KMS-11 (cell line): ENCODE results near the gene IL1RAPL2.

ENCODE experiments used
- H2AFZ ChIP-seq: fragments of 200-600 bp; sonication (generic); 2 replicates; pipeline ENCODE4 v1.6.1; 2016; ENCODE audit warnings: antibody characterized with exemption, mixed run types, low read depth
- H3K27ac ChIP-seq: fragments of 200-600 bp; sonication (generic); 2 replicates; pipeline ENCODE4 v1.6.1; 2016; ENCODE audit warnings: mild to moderate bottlenecking, mixed run types
- H3K27me3 ChIP-seq: fragments of 200-600 bp; sonication (generic); 2 replicates; pipeline ENCODE4 v1.6.1; 2017; ENCODE audit warnings: mild to moderate bottlenecking, low read depth, mixed run types, moderate library complexity; ENCODE audit not compliant: insufficient read depth
- H3K36me3 ChIP-seq: fragments of 200-600 bp; sonication (generic); 2 replicates; pipeline ENCODE4 v1.6.1; 2017; ENCODE audit warnings: mild to moderate bottlenecking, mixed run types; ENCODE audit not compliant: insufficient read depth
- H3K4me1 ChIP-seq: fragments of 200-600 bp; sonication (generic); 2 replicates; pipeline ENCODE4 v1.6.1; 2016; ENCODE audit warnings: mild to moderate bottlenecking, low read depth, mixed run types; ENCODE audit not compliant: poor library complexity, severe bottlenecking
- H3K4me2 ChIP-seq: fragments of 200-600 bp; sonication (generic); 2 replicates; pipeline ENCODE4 v1.7.0; 2016; ENCODE audit warnings: mild to moderate bottlenecking, mixed run types
- H3K4me3 ChIP-seq: fragments of 200-600 bp; sonication (generic); IDR thresholded peaks from 2 replicates; pipeline ENCODE4 v1.6.1; 2017; ENCODE audit warnings: low read depth, low read length, mixed read lengths; ENCODE audit not compliant: insufficient read depth
- H3K79me2 ChIP-seq: fragments of 200-600 bp; sonication (generic); 2 replicates; pipeline ENCODE4 v1.6.1; 2016; ENCODE audit warnings: low read depth, mixed run types; ENCODE audit not compliant: insufficient read depth
- H3K9ac ChIP-seq: fragments of 200-600 bp; sonication (generic); 2 replicates; pipeline ENCODE4 v1.6.1; 2016; ENCODE audit warnings: mild to moderate bottlenecking, mixed run types
- H4K20me1 ChIP-seq: fragments of 200-600 bp; sonication (generic); 2 replicates; pipeline ENCODE4 v1.6.1; 2016; ENCODE audit warnings: mild to moderate bottlenecking, mixed run types; ENCODE audit not compliant: insufficient read depth
- TF ChIP-seq, protein P1 (sequence below): fragments of 200-600 bp; sonication (generic); conservative IDR thresholded peaks from 2 replicates; pipeline ENCODE4 v1.6.1; 2017; ENCODE audit warnings: low read depth, mild to moderate bottlenecking, antibody characterized with exemption, low read length, moderate library complexity, mixed read lengths

The IL1RAPL2 gene

GRCh38 chrX:105134273-105134672 is 568.3 kb downstream of the IL1RAPL2 start:
- TF ChIP-seq, protein P1, sequence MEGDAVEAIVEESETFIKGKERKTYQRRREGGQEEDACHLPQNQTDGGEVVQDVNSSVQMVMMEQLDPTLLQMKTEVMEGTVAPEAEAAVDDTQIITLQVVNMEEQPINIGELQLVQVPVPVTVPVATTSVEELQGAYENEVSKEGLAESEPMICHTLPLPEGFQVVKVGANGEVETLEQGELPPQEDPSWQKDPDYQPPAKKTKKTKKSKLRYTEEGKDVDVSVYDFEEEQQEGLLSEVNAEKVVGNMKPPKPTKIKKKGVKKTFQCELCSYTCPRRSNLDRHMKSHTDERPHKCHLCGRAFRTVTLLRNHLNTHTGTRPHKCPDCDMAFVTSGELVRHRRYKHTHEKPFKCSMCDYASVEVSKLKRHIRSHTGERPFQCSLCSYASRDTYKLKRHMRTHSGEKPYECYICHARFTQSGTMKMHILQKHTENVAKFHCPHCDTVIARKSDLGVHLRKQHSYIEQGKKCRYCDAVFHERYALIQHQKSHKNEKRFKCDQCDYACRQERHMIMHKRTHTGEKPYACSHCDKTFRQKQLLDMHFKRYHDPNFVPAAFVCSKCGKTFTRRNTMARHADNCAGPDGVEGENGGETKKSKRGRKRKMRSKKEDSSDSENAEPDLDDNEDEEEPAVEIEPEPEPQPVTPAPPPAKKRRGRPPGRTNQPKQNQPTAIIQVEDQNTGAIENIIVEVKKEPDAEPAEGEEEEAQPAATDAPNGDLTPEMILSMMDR = no peak
- H3K4me3 ChIP-seq = no peak overlapping the region
- no peak overlapping the region for H2AFZ ChIP-seq
- H3K36me3 ChIP-seq = no peaks in the 10 kb centered on the region
- no peaks in the 10 kb centered on the region for H4K20me1 ChIP-seq
- H3K27me3 ChIP-seq = no peaks in the 10 kb centered on the region
- H3K9ac ChIP-seq = no peak overlapping the region
- no peak overlapping the region for H3K4me2 ChIP-seq
- no peaks in the 10 kb centered on the region for H3K79me2 ChIP-seq
- no peaks in the 10 kb centered on the region for H3K4me1 ChIP-seq
- no peak overlapping the region for H3K27ac ChIP-seq

- Histone ChIP-seq H3K4me1 (no peaks in the 10 kb centered on the region), H3K36me3 (no peaks in the 10 kb centered on the region), H3K9ac (no peak overlapping the region), H3K27me3 (no peaks in the 10 kb centered on the region), H3K27ac (no peak overlapping the region), H3K79me2 (no peaks in the 10 kb centered on the region), H3K4me3 (no peak overlapping the region), H3K4me2 (no peak overlapping the region), H4K20me1 (no peaks in the 10 kb centered on the region), H2AFZ (no peak overlapping the region)
- TF ChIP-seq, protein P1 = no peak
Measured at GRCh38 chrX:105136786-105137185, 570.8 kb downstream of the IL1RAPL2 start.

- no peak overlapping the region for H2AFZ ChIP-seq
- H3K27me3 ChIP-seq = no peaks in the 10 kb centered on the region
- H3K9ac ChIP-seq = no peak overlapping the region
- H3K27ac ChIP-seq = no peak overlapping the region
- TF ChIP-seq, protein P1 = no peak
- H3K36me3 ChIP-seq = no peaks in the 10 kb centered on the region
- no peak overlapping the region for H3K4me3 ChIP-seq
- H4K20me1 ChIP-seq = no peaks in the 10 kb centered on the region
- no peak overlapping the region for H3K4me2 ChIP-seq
- no peaks in the 10 kb centered on the region for H3K4me1 ChIP-seq
- H3K79me2 ChIP-seq = no peaks in the 10 kb centered on the region
Measured at GRCh38 chrX:105150036-105150435, 584.0 kb downstream of the IL1RAPL2 start.

DNA sequence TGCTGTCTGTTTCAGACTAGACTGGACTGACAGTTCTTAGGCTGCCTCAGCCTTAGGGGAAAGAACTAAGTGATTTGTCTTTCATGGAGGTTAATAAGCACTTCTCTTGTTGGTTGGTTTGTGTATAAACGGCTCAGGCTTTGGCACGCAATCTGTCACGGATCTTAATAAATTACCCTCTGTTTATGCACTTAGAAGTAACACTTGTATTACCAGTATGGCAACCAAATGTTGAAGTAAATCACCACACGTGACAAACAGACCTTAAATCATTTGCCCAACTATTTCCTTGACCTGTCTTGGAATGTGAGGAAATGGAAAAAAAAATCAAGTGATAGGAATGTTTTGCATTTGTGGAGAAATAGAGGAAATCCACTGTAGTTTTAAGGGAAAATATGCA is 584.6 kb downstream of the IL1RAPL2 start:
- no peak overlapping the region for H3K4me3 ChIP-seq
- no peak overlapping the region for H3K9ac ChIP-seq
- H3K36me3 ChIP-seq = no peaks in the 10 kb centered on the region
- H4K20me1 ChIP-seq = no peaks in the 10 kb centered on the region
- no peaks in the 10 kb centered on the region for H3K27me3 ChIP-seq
- H3K4me2 ChIP-seq = no peak overlapping the region
- H3K4me1 ChIP-seq = no peaks in the 10 kb centered on the region
- H3K79me2 ChIP-seq = no peaks in the 10 kb centered on the region
- no peak overlapping the region for H3K27ac ChIP-seq
- H2AFZ ChIP-seq = no peak overlapping the region
- TF ChIP-seq, protein P1 = no peak
